Stromal cell of bone marrow (primary cell): ENCODE data around the gene NLN.
"Not testable (repeated sequence)": the region's sequence is repeated elsewhere in the genome, so short reads cannot be mapped to it uniquely, and the experiment has no call there.

Experiments used
- DNase-seq: peaks from one replicate; pipeline ENCODE4 v3.0.0-alpha.2; 2012; ENCODE audit warnings: low read depth

The NLN gene

DNA sequence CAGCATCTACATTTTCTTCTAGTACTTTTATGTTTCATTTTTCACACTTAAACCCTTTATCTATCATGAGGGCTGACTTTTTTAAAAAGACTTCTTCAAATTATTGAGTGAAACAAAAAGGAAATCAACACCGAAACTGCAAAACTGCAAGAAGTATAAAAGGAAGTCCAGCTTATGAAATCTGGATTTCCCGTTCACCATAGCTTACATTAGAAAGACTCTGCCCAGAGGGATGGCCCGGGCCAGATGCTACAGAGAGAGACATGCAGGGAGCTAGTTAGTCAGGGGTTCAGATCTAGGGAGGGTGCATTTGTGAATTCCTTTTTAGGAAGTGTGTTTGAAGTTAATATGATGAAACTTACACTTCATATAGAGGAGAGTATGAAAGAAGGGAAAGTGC lies 10.0 kb downstream of the NLN start:
- DNase-seq, result not testable (repeated sequence)

DNA sequence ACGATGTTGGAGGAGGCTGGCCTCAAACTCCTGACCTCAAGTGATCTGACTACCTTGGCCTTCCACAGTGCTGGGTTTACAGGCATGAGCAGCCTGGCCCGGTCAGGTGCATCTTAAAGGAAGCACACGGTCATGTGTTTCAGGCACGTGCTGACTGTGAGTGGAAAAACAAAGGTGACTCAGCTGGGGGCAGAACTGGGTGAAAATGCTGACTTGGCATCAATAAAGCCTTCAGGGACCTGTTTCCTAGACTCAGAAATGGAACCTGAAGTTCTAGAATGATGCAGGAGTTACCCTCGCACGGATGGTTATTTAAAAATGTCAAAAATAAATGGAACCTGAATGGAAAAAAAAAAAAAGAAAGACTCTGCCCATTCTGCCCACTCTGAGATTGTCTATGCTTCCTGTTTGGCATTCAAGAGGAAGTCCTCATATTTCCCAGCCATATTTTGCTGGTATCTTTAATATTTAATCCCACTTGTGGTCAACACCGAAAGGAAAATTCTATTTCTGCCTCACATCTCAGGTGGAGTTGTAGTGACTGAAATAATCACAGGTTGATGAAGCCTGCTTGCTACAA lies 12.3 kb downstream of the NLN start:
- DNase-seq, result not testable (repeated sequence)

DNA sequence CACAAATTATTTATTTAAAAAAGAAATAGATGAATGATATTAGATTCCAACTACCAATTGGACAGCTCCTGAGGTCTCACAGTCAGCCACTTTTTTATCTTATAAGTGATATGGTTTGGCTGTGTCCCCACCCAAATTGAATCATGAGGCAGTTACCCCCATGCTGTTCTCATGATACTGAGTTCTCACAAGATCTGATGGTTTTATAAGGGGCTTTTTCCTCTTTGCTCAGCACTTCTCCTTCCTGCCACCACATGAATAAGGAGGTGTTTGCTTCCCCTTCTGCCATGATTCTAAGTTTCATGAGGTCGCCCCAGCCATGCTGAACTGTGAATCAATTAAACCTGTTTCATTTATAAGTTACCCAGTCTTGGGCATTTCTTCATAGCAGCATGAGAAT lies 12.9 kb downstream of the NLN start:
- DNase-seq, result no peak

- DNase-seq, result no peak
Measured at GRCh38 chr5:65736011-65736410, 14.0 kb downstream of the NLN start.

DNA sequence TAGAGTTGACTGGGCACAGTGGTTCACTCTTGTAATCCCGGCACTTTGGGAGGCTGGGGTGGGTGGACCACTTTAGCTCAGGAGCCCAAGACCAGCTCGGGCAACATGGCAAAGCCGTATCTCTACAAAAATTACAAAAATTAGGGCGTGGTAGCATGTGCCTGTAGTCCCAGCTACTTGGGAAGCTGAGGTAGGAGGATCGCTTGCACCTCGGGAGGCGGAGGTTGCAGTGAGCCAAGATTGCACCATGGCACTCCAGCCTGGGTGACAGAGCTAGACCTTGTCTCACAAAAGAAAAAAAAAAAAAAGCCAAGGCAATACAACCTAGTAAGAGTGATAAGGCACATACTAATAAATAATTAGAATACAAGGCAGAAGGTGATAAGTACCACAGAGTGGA lies 15.8 kb downstream of the NLN start:
- DNase-seq, result no peak

GRCh38 chr5:65738305-65738704 lies 16.3 kb downstream of the NLN start:
- DNase-seq, result no peak

- DNase-seq, result no peak
Measured at GRCh38 chr5:65739162-65739561, 17.2 kb downstream of the NLN start.

- DNase-seq, result peak; percentile 75
Measured at GRCh38 chr5:65742565-65743231, 20.7 kb downstream of the NLN start.

DNA sequence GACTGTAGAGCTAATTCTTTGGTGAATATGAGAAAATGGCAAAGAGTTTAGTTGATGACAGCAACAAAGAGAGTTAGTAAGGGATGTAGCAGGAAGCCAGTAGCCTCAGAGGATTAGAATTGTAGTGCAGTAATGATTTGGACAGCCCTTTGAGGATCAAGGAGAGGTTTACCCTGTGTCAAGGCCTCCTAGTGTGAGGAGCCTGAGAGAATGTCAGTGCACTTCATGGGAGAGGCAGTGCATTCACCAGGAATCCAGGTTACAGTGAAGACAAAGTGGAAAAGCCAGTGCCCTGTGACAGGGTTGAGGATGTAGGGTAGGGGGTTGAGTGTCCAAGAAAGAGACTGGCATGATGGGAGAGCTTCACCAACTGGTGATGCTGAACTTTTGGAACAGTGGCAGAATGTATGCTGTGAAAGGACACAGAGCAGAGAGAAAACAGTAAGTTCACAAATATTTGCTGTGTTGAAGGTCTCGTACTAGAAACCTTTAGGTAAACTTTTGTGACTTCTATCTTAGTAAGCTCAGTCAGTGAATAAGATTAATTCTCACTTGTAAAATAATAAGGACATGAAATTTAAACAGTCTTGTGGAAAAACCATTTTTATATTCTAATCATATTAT lies 27.3 kb downstream of the NLN start:
- DNase-seq, result no peak

DNA sequence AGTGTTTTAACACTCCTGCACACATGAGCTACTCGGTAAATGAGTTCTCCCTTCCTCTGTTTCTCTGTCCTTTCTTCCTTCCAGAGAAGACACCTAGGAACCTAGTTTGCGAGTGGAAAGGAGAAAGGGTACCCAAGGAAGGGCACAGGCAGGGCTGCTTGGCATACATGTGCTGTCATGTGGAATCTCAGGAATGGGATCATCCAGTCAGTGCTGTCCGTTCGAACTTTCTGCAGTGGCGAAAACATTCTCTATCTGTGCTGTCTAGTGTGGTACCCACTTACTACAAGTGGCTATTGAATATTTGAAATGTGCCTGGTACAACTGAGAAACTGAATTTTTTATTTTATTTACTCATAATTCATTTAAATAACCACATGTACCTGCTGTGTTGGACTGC lies 28.0 kb downstream of the NLN start:
- DNase-seq, result no peak

DNA sequence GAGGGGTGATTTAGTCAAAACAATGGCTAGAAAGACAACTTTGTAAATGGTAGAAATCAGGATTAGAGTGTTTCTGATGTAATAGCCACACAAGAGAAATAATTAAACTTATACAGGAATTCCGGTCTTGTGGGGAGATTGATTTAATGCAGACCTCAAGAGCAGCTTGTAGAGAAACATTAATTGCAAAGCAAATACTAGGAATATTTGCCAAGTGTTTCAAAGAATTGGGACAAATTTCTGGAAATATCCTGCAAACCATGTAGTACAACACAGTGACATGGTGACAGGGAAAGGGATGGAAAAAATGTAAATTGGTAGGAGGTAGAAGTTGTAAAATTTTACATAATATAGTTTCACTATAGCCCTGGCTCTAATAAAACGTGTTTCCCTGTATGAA lies 28.9 kb downstream of the NLN start:
- no peak for DNase-seq

GRCh38 chr5:65753189-65753588 lies 31.2 kb downstream of the NLN start:
- no peak for DNase-seq

GRCh38 chr5:65758546-65759144 lies 36.6 kb downstream of the NLN start:
- no peak for DNase-seq

DNA sequence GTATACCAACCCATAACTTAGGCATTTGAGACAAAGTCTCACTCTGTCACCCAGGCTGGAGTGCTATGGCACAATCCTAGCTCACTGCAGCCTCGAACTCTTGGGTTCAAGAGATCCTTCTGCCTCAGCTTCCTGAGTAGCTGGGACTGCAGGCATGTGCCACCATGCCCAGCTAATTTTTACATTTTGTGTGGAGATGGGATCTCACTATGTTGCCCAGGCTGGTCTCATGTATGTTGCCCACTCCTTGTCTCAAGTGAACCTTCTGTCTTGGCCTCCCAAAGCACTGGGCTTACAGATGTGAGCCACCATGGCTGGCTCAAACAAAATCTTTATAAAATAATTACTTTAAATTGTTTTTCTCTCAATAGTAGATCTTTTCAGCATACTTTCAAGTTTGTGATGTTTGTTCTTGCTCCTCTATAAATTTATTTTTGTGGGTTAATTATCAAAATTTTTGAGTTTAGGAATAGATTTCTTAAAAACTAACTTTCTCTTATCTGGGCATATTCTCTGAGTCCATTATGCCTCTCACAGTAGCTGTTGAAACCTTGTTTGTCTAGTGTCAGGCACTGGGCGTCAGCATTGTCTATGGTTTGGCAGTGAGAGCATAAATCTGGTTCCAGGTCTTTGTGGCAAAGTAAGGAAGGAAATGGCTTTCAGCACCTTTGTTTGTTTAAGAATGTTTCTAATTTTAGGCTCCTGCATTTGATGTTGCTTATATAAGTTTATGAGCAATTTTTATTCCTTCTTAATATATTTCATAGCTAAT lies 38.7 kb downstream of the NLN start:
- peak; percentile 47 for DNase-seq

GRCh38 chr5:65762234-65762633 lies 40.2 kb downstream of the NLN start:
- DNase-seq, result no peak

DNA sequence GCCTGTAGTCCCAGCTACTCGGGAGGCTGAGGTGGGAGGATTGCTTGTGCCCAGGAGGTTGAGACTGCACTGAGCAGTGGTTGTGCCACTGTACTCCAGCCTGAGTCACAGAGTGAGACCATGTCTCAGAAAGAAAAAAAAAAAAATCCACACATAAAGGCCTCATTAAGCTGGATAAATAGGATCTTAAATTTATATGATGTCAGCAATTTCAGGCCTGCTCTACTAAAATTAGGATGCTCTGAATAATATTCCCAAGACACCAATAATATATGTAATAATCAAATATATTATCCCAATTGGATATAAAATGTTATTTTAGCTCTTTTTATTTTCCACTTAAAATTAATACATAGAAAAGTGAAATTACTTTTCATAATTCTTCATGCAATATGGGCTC lies 43.6 kb downstream of the NLN start:
- DNase-seq, result no peak

DNA sequence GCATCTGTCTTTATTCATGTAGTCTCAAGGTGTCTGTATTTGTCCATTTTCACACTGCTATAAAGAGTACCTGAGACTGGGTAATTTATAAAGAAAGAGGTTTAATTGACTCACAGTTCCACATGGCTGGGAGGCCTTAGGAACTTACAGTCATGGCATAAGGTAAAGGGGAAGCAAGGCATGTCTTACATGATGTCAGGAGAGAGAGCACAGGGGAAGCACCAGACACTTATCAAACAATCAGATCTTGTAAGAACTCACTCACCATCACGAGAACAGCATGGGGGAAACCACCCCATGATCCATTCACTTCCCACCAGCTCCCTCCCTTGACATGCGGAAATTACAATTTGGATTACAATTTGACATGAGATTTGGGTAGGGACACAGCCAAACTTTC lies 44.2 kb downstream of the NLN start:
- no peak for DNase-seq

- no peak for DNase-seq
Measured at GRCh38 chr5:65766781-65767180, 44.8 kb downstream of the NLN start.

- no peak for DNase-seq
Measured at GRCh38 chr5:65767565-65767964, 45.6 kb downstream of the NLN start.

DNA sequence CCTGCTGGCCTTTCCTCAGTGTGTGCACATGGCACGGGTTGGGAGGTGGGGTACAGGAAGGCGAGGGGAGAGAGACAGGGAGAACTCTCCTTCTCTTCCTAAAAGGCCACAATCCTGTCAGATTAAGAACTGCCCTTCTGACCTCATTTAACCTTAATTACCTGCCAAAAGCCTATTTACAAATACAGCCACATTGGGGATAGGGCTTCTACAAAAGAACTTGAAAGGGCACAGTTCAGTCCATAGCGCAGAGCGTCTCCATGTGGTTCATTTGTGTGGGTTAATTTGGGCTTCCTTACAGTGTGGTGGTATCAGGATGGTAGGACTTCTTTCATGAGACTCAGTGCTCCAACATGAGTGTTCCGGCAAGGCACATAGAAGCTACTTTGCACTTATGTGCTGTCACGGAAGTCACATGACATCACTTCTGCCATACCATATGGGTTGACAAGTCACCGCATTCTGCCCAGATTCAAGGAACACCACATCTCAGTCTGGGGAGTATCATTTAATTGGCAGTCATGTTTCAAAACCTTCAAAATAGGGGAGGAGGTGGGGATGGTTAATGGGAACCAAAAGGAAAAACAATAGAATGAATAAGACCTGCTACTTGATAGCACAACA lies 46.8 kb downstream of the NLN start:
- DNase-seq, result no peak

DNA sequence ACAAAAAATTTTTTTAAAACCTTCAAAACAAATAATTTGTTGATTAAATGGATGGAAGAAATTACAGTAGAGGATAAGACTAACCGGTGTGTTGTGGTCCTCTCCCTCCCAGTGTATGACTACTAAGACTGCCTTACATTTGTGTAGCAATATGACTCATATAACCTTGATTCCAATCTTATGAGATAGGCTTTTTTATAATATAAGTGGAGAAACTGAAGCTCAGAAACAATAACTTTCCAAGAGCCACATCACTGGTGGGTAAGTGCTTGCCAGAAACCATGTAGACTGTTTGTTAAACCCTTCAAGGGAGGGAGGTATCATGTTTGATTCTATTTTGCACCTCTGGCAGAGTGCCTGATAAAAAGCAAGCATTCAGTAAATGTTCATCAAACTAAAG lies 47.5 kb downstream of the NLN start:
- peak; percentile 83 for DNase-seq

DNA sequence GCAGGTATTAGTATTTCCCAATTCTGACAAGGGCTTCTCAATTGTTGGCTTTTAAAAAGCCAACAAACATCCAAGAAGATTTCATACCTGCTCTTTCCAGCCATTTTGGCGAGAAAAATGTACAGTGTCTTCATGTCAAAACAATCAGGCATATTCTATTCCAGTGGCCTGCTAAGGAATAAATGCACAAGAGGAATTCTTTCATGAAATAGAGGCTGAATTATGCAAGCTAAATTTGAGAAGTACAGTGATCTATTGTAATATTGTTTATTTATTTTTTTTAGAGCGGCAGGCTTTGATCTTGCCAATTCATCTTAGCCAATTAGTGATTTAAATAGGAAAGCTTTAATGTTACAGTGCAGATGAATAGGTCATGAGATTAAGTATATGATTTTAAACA lies 49.3 kb downstream of the NLN start:
- no peak for DNase-seq
